Kidney (tissue), 14 donors: ENCODE data around the gene WNT7B. TPM values are rescaled to one million over a fixed set of nuclear protein-coding genes. Genes with fewer than 3 reads are reported as not detected.

ENCODE experiments used
- DNase-seq, 5 donors: peaks; one replicate each; pipeline ENCODE4 v3.0.0-alpha.2; 2013 to 2020
- FAIRE-seq: peaks from 2 replicates; lab custom pipeline; 2012; peaks lifted over from hg19 to GRCh38; lab: Jason Lieb, UNC
- H3K27ac ChIP-seq, 2 donors: one replicate each; pipeline ENCODE4 v1.7.0; 2013; ENCODE audit warnings: low read depth in 2 of 2, low read length in 2 of 2, inconsistent platforms in 1 of 2
- H3K27me3 ChIP-seq: one replicate; pipeline ENCODE4 v1.7.1; 2013; ENCODE audit warnings: low read length, inconsistent platforms; ENCODE audit not compliant: control insufficient read depth, insufficient read depth
- H3K36me3 ChIP-seq, 3 donors: one replicate each; pipeline versions ENCODE4 v1.7.0 to v1.7.1; 2013; ENCODE audit warnings: low read length in 3 of 3, control low read depth in 1 of 3, inconsistent platforms in 1 of 3; ENCODE audit not compliant: insufficient read depth in 3 of 3, control insufficient read depth in 2 of 3
- H3K4me1 ChIP-seq, 3 donors: one replicate each; pipeline versions ENCODE4 v1.7.0 to v1.7.1; 2013; ENCODE audit warnings: low read length in 3 of 3, inconsistent platforms in 1 of 3, low read depth in 1 of 3; ENCODE audit not compliant: control insufficient read depth in 2 of 3, insufficient read depth in 2 of 3
- H3K4me3 ChIP-seq, 3 donors: one replicate each; pipeline versions ENCODE4 v1.7.0 to v1.8.1; 2013; ENCODE audit warnings: low read length in 3 of 3, control low read depth in 1 of 3, inconsistent platforms in 1 of 3
- H3K9ac ChIP-seq, 3 donors: one replicate each; pipeline versions ENCODE4 v1.7.0 to v1.7.1; 2013; ENCODE audit warnings: low read length in 3 of 3, control low read depth in 1 of 3, inconsistent platforms in 1 of 3
- H3K9me3 ChIP-seq, 3 donors: one replicate each; pipeline versions ENCODE4 v1.7.0 to v1.7.1; 2013; ENCODE audit warnings: low read length in 3 of 3, control low read depth in 1 of 3, inconsistent platforms in 1 of 3; ENCODE audit not compliant: control insufficient read depth in 2 of 3, insufficient read depth in 1 of 3
- intact Hi-C: fragments of 100-400 bp; cut with DNase I; formaldehyde crosslinking; loops from one replicate; pipeline ENCODE4 v1.11.1; 2022
- polyA plus RNA-seq: library from polyadenylated mRNA; stranded (reverse); fragments of 350-450 nt; fragmentation: Illumina TruSeq; extraction: RNeasy Lipid Tissue Mini Kit (QIAGEN cat#74804); gene quantifications from one replicate; pipeline ENCODE4 v1.2.3, GENCODE V29; 2014; ENCODE audit warnings: low read depth, low replicate concordance; ENCODE audit not compliant: insufficient read depth
- total RNA-seq: library from RNA; stranded (reverse); fragmentation: NEBNext Ultra II Directional; extraction: Animal tissue kit (Norgen Biotek cat#: 25700); gene quantifications from one replicate; pipeline ENCODE4 v1.2.1, GENCODE V29; 2021
- TF ChIP-seq, protein P1 (sequence below): IDR thresholded peaks from 3 replicates; pipeline ENCODE4 v1.5.1; 2012; ENCODE audit warnings: mild to moderate bottlenecking, moderate library complexity, borderline replicate concordance; ENCODE audit not compliant: insufficient read depth; ENCODE audit errors: extremely low read depth
- donor health status: control.
- donor health status: control.
- donor health status: control.
- donor health status: control.
- donor health status: control.
- donor health status: DM: yes; HTN: yes; CAD: no.
- donor health status: Normal renal cell carcinoma (clear cell type).

Gene WNT7B
- total and polyA plus RNA-seq, 2 donors from 2014 or later, result 1.6 to 2.4 TPM

GRCh38 chr22:45976254-45977002, 534 bp downstream of the WNT7B start:
- FAIRE-seq, result no peak
- peaks cover 0 to 6% (median 0%) of the 10 kb centered on the region in 3 donors for H3K9me3 ChIP-seq
- H3K36me3 ChIP-seq, result peaks cover 0 to 5% (median 0%) of the 10 kb centered on the region in 3 donors
- peaks cover 34% of the 10 kb centered on the region for H3K27me3 ChIP-seq
- peaks cover 0 to 11% (median 0%) of the 10 kb centered on the region in 3 donors for H3K4me1 ChIP-seq
- no peak overlapping the region for H3K9ac ChIP-seq
- peak in 3 of 5 donors; percentile 42 to 59 (median 50) for DNase-seq
- no peak overlapping the region for H3K27ac ChIP-seq
- no peak overlapping the region for H3K4me3 ChIP-seq
- intact Hi-C loops, result no loop called here
- TF ChIP-seq, protein P1, sequence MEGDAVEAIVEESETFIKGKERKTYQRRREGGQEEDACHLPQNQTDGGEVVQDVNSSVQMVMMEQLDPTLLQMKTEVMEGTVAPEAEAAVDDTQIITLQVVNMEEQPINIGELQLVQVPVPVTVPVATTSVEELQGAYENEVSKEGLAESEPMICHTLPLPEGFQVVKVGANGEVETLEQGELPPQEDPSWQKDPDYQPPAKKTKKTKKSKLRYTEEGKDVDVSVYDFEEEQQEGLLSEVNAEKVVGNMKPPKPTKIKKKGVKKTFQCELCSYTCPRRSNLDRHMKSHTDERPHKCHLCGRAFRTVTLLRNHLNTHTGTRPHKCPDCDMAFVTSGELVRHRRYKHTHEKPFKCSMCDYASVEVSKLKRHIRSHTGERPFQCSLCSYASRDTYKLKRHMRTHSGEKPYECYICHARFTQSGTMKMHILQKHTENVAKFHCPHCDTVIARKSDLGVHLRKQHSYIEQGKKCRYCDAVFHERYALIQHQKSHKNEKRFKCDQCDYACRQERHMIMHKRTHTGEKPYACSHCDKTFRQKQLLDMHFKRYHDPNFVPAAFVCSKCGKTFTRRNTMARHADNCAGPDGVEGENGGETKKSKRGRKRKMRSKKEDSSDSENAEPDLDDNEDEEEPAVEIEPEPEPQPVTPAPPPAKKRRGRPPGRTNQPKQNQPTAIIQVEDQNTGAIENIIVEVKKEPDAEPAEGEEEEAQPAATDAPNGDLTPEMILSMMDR, result no peak

DNA sequence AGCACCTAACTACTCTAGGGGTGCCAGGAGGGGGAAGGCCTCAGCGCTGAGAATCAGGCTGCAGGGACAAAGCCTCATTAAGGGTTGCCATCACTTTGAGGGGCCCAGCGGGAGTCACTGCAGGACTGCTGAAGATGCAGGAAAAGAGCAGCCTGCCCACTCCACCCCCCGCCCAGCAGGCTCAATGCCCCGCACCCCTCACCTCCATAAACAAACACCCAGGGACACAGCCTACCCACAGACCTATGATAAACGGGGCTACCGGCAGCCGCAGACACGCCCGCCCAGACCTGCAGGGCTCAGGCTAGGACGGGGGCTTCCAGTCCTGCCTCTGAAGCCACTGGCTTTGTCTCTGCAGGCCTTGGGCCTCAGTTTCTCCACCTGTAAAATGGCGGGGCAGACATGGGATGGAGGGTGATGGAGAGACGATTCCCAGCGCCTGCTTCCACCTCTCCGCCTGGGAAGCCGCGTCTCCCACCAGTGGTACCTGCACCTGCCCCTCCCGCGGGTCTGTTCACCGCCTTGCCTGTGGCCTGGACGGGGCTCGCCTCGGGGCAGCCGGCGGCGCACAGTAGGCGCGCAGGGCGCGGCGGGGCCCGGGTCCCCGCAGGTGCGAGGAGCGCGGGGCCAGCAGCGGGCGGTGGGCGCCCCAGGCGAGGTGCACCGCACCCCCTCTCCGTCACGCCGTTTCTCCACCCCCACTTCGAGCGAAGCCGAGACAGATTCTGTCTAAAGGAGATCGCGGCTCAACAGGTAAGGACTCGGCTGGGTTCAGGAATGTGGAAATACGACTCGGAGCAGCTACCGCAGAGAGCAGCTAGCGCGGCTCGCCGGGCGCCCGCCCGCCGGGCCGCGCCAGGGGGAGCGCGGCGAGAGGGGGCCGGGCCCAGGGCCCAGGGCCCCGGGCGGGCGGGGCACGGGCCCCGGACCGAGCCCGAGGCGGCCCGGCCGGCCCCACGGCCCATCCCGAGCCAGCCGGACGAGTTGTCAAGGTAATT, 1.5 kb downstream of the WNT7B start:
- Histone ChIP-seq H3K9ac (no peak overlapping the region), H3K4me3 (no peak overlapping the region), H3K27ac (no peak overlapping the region), H3K27me3 (peaks cover 34% of the 10 kb centered on the region), H3K9me3 (peaks cover 0 to 6% (median 0%) of the 10 kb centered on the region in 3 donors), H3K36me3 (peaks cover 0 to 5% (median 0%) of the 10 kb centered on the region in 3 donors), H3K4me1 (peaks cover 0 to 14% (median 0%) of the 10 kb centered on the region in 3 donors)
- intact Hi-C loops, result no loop called here
- TF ChIP-seq, protein P1, result no peak
- FAIRE-seq (no peak), DNase-seq (peak in 4 of 5 donors; percentile 66 to 80 (median 68))

- Histone ChIP-seq H3K9ac (no peak overlapping the region), H3K4me1 (peaks cover 0 to 14% (median 0%) of the 10 kb centered on the region in 3 donors), H3K36me3 (peaks cover 0 to under 1% (median 0%) of the 10 kb centered on the region in 3 donors), H3K9me3 (peaks cover 0 to 2% (median 0%) of the 10 kb centered on the region in 3 donors), H3K4me3 (no peak overlapping the region), H3K27ac (no peak overlapping the region), H3K27me3 (peaks cover 32% of the 10 kb centered on the region)
- intact Hi-C loops, result no loop called here
- DNase-seq, result no peak
- FAIRE-seq, result no peak
- TF ChIP-seq, protein P1, result no peak
These were observed 2.5 kb downstream of the WNT7B start for GRCh38 chr22:45974498-45974897.
